Upper lobe of left lung (tissue), 4 donors: ENCODE data around the gene ZFR2.

Source experiments
- CTCF ChIP-seq, 6 experiments: fragments of 450-650 bp in 4 of 6; fragments of 200-600 bp in 2 of 6; sonication (generic) in 2 of 6; IDR thresholded peaks; one replicate each; pipeline ENCODE4 v1.5.1; 2016 to 2019; ENCODE audit warnings: antibody characterized with exemption in 6 of 6
- POLR2A ChIP-seq, 4 donors: fragments of 450-650 bp; IDR thresholded peaks; one replicate each; pipeline ENCODE4 v1.5.1; 2016 to 2017; ENCODE audit warnings: antibody characterized with exemption in 4 of 4, mild to moderate bottlenecking in 2 of 4
- POLR2AphosphoS5 ChIP-seq, 2 donors: sonication (generic); formaldehyde crosslinking; IDR thresholded peaks; one replicate each; pipeline ENCODE4 v1.5.1; 2017; ENCODE audit warnings: antibody characterized with exemption in 2 of 2

- TF ChIP-seq CTCF (IDR thresholded peaks at IDR 0.05) (no peak), POLR2A (IDR thresholded peaks at IDR 0.05) (no peak), POLR2AphosphoS5 (IDR thresholded peaks at IDR 0.05) (no peak)
These were observed 65.5 kb downstream of the ZFR2 start for GRCh38 chr19:3803114-3803888.
